ENCODE measurements around the gene MRGPRG.

The MRGPRG gene

GRCh38 chr11:3205261-3206155 lies 13.1 kb downstream of the MRGPRG start:
- no peak for DNase-seq

- DNase-seq: no peak
Observed at GRCh38 chr11:3204141-3205015, 14.2 kb downstream of the MRGPRG start.

DNA sequence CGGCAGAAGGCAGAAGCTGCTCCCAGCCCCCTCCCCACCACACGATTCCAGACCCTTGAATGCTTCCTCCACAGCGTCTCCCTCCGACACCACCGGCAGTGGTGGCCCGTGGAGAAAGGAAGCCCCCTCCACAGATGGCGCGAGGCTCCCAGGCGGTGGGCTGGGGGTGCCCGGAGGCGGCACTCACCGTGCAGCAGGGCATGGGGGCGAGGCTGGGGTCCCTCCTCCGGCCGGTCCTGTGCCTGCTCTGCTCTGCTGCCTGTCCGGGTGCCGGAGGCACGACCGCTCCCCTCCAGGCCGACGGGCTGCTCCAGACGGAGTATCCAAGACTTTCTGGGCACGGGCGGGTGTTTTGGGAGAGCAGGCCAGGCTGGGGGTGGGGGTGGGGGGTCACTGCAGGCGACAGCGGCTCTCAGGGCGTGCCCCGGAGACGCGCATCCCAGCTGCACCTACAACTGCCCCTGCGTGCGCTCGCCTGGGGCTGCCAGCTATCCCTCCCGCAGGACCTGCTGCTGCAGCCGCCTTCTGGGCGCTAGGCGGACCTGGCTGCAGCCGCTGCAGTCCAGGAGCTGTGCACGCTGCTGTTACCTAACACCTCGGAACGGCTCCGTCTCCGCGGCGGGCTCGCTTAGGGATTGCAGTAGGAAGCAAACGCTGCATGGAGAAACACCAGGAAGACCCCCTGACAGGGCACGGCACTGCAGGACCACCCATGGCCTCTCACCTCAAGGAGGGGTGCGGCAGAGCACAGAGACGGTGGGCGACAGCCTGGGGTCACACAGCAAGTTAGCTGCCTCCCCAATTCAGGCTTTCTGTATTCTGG lies 15.2 kb downstream of the MRGPRG start:
- no peak for DNase-seq

DNA sequence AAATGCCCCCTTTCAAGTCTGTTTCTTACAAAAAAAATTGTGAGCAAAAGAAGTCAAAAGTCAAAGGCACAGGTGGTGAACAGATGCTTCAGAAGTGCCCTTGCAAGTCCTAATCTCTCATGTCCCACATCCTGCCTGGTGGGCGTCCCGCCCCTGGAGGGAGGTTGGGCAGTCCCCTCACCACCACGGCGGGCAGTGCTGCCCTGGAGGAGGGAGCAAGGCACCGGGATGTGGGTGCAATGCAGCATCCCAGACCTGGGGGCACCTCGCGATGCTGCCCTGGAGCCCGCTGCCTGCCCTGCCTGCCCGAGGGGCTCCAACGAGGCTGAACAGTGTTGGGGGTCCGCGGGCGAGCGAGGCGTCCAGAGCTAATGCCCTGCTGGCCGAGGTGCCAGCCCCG lies 15.9 kb downstream of the MRGPRG start:
- no peak for DNase-seq

GRCh38 chr11:3202305-3202704 lies 16.3 kb downstream of the MRGPRG start:
- no peak for DNase-seq

- no peak for DNase-seq
Observed at GRCh38 chr11:3201677-3202181, 16.9 kb downstream of the MRGPRG start.

DNA sequence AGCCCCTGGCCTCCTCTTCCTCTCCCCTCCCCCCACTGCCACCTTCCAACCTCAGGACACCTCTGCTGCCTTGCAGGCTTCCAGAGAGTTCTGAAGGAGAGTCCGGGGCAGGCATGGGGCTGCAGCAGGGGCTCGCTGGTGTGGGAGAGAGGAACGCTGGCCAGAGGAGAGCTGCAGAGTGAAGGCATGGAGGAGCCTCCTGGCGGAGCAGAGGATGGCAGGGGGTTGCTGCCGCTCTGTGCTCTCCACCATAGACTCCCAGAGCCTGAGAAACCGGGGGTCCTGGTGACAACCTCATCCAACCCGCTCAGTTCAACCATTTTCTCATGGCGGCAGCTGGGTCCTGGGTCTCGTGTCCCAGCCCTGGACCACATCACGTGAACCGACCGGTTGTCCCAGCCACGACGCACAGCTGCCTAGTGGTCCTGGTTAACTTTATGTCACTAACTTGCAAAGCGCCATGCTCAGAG lies 17.5 kb downstream of the MRGPRG start:
- no peak for DNase-seq

DNA sequence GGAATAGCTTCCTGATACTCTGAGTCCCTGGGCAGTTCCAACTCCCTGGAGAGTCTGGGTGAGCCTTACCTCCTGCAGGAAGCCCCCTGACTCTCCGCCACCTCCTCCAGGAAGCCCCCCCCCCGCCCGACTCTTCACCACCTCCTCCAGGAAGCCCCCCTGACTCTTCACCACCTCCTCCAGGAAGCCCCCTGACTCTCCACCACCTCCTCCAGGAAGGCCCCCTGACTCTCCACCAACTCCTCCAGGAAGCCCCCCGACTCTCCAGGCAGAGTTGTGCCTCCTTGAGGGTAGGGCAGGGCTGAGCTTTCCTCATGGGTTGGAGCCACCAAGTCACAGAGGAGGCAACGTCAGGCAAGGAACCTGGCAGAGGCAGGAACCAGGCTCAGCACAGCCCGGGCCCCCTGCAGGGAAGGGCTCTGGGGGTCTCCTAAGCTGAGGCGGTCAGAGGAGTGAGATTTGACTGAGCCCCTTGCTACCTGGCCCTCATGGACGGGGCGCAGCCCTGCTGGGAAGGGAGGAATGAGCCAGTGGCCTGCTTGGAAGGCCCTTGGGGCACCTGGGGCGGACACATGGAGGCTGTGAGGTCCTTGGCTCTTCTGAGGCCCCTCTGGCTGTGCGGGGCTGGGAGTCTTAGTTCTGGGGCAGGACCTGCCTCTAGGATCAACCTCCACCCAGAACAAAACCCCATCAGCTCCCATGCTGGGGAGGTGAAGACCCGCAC lies 18.1 kb downstream of the MRGPRG start:
- no peak for DNase-seq

- DNase-seq: no peak
Observed at GRCh38 chr11:3199537-3200295, 18.9 kb downstream of the MRGPRG start.

DNA sequence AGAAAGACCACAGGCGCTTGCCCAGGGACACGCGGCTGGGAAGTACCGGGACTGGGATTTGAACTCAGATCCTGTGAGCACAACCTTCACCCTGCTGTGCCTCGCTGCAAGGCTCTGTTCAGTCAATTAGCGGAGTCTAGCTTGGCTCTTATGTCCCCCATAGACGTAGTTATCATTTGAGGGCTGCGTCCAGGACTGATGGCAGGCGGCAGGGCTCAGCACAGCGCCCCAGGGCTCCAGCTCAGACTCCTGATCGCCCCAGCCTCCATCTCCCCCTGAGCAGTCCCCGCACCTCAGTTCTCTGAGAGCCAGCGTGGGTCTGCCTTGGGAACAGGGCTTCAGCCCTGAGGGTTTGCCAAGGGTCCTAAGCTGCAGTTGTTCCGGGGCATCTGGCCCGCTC lies 19.8 kb downstream of the MRGPRG start:
- DNase-seq: no peak

DNA sequence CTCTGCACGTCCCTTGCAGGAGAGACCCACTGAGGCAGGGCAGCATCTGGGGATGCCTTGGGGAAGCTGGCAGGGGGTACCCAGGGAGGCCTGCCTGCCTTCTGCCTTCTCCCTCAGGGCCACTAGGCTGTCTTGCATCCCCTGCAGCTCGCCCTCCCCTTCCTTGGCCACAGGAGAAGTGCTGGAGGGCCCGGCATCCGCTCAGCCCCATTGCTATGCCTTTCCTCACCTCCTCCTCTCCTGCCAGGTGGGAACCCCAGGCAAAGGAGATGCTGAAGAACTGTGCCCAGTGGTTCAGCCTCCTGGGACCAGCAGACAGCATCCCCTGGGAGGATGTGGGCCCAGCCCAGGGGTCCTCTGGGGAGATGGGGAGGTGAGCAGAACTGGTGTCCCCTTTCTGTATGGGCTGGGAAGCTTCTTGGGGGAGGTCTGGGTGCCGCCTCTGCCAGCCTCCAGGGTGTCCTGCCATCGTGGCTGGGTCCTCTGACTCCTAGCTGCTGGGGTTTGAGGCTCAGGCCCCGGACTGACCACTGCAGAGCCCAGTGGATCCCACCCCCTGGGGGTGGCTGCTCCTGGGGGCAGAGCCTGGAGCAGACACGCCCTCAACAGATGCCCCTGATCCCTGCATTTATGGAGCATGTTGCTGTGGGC lies 20.6 kb downstream of the MRGPRG start:
- DNase-seq: no peak

DNA sequence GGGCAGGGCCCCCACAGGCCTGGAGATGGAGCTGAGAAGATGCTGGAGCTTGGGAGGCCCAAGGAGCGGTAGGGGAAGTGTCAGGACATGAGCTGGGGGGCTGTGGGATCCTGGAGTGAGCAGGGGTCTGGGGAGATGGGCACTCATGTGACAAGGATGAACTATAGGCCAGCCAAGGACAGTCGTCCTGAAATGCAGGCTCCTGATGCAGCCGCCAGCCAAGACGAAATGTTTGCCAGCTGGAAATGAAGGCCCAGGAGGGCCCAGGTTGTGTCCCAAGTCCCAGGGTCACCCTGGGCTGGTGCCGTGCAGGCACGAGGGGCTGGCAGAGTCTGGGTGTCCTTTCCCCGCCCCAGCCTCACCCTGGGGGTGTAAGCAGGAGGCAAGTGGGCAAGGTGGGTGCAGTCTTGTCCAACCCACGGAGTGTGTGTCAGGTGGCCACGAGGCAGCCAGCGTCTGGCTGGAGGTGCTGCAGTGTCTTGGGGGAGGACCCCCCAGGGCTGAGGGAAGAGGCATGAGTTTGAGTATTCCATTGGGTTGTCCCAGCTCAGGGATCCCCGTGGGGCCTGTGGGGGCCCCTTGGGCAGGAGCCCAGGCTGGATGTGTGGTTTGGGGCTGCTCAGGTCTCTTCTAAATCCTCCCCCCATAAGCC lies 21.4 kb downstream of the MRGPRG start:
- DNase-seq: no peak

DNA sequence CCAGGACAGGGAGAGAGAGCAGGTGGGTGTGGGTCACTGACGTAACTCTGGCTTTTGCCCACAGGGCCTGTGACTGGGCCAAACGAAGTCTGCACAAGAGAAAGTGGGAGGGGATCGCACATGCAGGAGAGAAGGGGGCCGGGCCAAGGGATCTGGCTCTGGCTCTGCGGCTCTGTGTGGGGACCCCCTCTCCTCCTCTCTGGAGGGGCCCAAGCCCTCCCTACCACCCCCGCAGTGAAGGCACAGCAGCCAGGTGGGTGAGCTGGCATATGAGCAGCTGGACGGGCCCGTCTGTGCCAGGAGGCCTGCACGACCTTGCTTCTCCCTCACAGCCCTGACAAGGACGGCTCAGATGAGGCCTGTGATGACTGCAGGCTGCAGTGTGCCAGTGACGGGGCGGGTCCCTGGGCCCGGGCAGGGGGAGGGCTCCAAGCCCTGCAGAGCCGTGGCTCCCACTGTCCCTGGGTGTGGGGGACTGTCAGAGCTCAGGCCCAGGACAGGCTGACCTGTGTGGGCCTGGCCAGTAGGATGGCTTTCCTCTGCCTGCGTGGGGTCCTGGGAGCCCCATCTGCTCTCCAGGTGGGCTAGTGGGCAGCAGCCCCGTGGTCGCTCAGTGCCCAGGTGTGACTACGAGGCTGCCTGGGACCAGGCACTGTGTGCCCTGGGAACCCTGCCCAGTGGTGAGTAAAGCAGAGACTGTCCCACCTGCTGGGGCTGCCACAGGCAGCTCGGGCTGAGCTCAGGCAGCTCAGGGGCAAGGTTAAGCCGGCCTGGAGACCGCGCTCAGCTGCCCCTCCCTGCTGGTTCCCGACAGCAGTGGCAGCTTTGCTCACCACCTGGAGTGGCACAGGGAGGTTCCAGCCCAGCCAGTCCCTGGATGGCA lies 22.2 kb downstream of the MRGPRG start:
- DNase-seq: no peak

- no peak for DNase-seq
Observed at GRCh38 chr11:3195251-3196160, 23.1 kb downstream of the MRGPRG start.

DNA sequence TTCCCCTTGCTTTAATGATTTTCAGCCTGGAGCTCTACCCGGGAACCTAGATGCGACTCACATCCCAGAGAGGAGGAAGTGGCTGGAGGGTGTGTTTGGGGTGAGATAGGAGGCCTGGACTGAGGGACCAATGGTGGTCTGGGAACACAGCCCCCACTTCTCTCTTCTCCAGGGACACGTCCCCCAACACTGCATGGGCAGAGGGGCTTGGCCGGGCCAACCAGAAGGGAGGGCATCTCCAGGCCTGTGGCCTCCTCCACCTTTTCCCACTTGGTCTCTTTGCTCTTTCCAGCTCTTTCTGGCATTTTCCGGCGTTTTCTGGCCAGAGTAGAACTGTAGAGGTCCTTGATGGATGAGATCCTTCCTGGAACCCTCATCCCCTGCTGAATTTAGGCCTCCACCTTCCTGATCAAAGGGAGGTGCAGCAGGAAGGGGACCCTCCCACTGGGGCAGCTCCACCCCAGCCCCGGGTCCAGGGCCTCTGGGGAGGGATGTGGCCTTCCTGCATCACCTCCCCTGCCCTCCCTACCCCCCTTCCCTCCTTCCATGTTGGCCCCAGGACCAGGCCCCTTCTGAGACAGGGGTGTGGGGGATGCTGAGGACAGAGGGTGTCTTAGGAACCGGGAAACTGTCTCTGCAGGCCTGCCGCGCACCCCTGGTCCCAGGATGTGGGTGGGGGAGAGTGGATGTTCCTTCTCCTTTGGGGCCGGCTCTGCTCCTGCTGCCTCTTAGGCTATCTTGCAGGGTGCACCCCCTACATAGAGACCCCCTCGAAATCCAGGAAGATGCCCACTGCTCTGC lies 24.4 kb downstream of the MRGPRG start:
- no peak for DNase-seq

DNA sequence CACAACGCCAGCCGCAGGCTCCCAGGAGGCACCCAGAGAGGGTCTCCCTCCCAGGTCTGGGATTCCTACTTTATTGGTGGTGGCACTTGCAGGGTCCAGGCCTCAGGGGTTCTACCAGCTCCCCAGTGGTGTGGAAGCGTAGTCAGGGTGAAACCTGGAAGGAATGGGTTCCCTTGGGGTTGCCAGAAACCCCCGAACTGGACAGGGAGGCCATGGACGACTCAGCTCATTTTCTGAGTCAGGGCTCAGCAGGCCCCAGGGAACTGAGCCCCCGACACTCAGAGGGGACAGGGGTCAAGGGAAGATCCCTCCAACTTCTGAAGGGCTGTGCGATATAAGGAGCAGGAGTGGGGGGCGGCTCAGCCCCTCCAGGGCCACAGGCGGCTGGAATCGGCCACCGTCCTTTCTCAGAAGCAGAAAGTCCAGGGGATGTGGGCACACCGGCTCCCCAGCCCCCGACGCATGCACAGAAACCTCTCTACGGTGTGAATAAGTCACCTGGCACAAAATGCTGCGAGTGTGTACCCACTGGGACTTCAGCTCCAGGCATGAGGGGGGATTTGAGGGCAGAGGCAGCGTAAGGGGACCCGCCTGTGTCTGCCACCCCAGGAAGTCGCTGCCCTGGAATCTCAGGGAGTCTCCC lies 25.1 kb downstream of the MRGPRG start:
- DNase-seq: no peak

Data from CD4-positive, alpha-beta T cell treated with Interleukin-1 beta for 1 hour (primary cell).